Measurements from ENCODE around the gene SLC66A3.

DNA sequence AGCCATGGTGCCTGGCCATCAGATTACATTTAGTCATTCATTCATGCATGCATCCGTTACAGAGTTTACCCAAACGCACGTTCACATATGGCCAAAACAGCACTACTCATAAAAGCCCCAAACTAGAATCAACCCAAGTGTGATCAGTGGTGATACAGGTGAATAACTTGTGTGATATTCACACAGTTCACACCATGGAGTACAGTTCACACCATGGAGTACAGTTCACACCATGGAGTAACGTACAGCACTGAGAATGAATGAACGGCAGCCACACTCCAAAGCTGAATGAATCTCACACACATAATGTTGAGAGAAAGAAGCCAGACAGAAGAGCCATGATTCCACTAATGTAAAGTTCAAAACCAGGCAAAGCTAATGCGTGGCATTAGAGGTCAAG, 12.3 kb upstream of the SLC66A3 start:
- TF ChIP-seq, protein P1, sequence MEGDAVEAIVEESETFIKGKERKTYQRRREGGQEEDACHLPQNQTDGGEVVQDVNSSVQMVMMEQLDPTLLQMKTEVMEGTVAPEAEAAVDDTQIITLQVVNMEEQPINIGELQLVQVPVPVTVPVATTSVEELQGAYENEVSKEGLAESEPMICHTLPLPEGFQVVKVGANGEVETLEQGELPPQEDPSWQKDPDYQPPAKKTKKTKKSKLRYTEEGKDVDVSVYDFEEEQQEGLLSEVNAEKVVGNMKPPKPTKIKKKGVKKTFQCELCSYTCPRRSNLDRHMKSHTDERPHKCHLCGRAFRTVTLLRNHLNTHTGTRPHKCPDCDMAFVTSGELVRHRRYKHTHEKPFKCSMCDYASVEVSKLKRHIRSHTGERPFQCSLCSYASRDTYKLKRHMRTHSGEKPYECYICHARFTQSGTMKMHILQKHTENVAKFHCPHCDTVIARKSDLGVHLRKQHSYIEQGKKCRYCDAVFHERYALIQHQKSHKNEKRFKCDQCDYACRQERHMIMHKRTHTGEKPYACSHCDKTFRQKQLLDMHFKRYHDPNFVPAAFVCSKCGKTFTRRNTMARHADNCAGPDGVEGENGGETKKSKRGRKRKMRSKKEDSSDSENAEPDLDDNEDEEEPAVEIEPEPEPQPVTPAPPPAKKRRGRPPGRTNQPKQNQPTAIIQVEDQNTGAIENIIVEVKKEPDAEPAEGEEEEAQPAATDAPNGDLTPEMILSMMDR (IDR thresholded peaks at IDR 0.05) = no peak
- no peak for TF ChIP-seq POLR2A (IDR thresholded peaks at IDR 0.05)
